ENCODE results near the gene HSD11B1L. TPM values are rescaled to one million over a fixed set of nuclear protein-coding genes. Genes with fewer than 3 reads are reported as not detected.

Gene HSD11B1L
- total RNA-seq, 1 donor from 2014 or later, result 4.0 TPM

DNA sequence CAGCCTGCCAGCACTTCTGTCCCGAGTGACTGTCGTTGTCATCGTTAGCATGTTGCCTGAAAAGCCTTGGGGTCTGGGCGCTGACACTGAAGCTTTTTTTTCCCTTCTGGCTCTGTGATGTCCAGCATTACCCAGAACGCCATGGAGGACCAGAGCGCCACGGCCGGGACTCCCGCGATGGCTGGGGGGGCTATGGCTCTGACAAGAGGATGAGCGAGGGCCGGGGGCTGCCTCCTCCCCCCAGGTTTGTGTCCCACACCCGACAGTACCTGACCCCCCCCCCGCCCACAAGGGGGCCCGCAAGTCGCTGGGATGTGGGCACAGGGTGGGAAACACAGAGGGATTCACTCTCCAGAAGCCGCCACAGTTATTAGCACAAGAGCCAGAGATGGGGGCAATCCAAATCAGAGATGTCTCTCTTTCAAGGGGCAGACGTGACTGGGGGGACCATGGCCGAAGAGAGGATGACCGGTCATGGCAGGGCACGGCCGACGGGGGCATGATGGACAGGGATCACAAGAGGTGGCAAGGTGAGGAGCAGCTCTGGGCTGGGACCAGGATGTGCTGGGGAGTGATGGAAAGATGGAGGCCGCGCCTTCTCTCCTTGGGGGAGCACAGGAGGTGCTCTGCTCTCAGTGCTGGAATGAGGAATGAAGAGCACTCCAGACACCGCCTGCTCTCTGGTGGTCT lies 13.8 kb upstream of the HSD11B1L start:
- no peak for DNase-seq (ENCODE audit: low spot score)

GRCh38 chr19:5667751-5668271 lies 13.0 kb upstream of the HSD11B1L start:
- DNase-seq (ENCODE audit: low spot score), result no peak

DNA sequence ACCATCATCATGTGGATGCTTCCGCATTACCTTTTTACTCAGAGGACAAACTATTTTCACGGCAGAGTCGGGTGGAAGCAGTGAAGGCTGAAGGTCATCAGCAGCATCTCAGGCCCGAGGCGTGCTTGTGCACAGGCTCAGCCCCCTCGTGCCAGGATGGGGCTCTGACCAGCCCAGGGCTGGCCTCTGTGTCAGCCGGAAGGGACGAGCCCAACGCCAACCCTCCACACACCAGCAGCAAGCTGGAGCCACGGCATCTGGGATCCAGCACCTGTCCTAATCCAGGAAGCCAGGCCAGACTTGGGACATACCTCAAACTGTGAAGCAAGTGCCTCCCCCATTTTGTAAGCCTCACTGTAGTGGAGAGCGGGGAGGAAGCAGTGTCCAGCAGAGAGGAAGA lies 11.6 kb upstream of the HSD11B1L start:
- no peak for DNase-seq (ENCODE audit: low spot score)

- no peak for DNase-seq (ENCODE audit: low spot score)
Observed at GRCh38 chr19:5671600-5671999, 9.2 kb upstream of the HSD11B1L start.

DNA sequence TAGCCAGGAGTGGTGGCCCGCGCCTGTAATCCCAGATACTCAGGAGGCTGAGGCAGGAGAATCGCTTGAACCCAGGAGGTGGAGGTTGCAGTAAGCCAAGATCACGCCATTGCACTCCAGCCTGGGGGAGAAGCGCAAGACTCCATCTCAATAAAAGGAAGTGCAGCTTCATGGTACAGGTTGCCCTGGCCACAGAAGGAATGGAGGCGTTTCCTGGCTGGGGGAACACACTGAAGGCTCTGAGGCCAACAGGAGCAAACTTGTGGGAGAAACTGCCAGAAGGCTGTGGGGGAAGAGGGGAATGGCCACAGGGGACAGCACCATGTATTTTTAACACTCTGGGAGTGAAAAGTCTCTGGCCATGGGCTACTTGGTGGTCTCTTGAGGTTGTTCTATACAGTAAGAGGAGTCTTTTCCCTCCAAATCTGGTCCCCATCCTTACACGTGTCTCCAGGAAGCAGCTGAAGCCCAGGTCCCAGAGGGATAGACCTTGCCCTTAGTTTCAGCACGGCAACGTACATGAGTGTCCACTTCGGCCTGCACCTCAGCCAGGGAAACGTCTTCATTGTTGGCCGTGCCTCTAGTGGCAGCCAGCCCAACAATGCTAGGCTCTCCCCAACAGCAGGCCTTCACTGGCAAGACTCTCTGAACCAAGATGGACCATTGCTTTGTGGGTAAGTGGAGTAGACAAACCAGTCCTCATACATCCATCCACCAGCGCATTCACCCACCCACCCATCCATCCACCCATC lies 7.9 kb upstream of the HSD11B1L start:
- no peak for DNase-seq (ENCODE audit: low spot score)

- no peak for DNase-seq (ENCODE audit: low spot score)
Observed at GRCh38 chr19:5673752-5674151, 7.1 kb upstream of the HSD11B1L start.

DNA sequence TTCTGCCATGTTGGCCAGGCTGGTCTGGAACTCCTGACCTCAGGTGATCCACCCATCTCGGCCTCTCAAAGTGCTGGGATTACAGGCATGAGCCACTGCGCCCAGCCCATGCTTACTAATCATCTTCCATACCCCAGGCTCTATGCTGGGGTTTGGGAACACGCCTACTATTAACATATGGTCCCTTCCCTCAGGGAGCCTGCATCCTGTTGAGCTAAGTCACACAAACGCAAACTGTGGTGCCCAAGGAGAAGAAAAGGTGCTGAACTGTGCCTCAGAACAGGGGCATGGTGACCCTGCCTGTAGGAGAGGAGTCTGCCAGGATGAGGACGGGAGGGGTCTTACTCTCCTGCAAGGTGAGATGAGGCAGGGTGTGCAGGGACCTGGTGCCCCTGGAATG lies 6.1 kb upstream of the HSD11B1L start:
- no peak for DNase-seq (ENCODE audit: low spot score)

DNA sequence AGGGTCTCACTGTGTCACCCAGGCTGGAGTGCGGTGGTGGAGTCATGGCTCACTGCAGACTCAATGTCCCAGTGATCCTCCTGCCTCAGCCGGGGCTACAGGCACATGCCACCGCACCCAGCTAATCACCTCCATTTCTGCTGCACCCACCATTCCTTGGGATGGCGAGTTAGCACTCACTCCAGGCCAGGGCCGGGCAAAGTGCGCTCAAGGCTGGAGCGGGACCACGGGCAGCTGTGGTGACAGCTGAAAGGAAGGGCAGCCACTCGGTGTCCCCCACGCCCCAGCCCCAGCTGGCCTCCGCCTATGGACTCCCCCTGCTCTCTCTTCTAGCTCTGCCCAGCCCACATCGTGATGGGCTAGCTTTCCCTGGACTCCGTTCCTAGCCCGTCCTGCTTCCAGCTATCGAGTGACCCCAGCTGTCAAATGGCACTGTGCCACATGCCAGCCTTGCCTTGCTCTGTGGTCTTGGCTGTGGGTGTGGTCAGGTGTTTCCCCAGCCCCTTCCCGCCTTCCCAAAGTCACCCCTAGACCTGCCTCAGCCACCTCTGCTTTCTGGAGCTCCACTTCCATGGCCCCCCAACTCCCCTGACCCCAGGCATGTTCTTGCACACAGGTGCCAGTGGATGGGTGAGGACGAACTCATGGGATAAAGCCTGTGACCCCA lies 4.6 kb upstream of the HSD11B1L start:
- DNase-seq (ENCODE audit: low spot score), result no peak

GRCh38 chr19:5676772-5677105 lies 4.1 kb upstream of the HSD11B1L start:
- DNase-seq (ENCODE audit: low spot score), result no peak

DNA sequence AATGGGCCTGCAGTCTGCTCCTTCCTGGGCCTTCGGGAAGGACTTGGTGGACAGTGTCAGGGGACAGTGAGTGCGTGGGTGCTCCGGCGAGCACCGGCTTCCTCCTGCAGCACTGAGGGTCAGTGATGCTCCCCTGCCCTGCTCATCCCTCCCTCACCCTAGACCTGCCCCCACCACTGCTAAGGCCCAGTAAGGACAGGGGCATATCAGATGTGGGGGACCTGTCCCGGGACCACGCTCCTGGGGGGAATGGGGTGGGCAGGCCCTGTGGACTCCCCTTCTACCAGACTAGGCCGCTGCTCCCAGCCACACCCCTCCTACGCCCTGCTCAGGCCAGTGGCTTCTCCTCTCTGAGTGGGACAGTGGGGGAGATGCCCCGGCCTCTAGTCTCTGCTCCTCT lies 3.7 kb upstream of the HSD11B1L start:
- DNase-seq (ENCODE audit: low spot score), result no peak

- no peak for DNase-seq (ENCODE audit: low spot score)
Observed at GRCh38 chr19:5677580-5677979, 3.2 kb upstream of the HSD11B1L start.

DNA sequence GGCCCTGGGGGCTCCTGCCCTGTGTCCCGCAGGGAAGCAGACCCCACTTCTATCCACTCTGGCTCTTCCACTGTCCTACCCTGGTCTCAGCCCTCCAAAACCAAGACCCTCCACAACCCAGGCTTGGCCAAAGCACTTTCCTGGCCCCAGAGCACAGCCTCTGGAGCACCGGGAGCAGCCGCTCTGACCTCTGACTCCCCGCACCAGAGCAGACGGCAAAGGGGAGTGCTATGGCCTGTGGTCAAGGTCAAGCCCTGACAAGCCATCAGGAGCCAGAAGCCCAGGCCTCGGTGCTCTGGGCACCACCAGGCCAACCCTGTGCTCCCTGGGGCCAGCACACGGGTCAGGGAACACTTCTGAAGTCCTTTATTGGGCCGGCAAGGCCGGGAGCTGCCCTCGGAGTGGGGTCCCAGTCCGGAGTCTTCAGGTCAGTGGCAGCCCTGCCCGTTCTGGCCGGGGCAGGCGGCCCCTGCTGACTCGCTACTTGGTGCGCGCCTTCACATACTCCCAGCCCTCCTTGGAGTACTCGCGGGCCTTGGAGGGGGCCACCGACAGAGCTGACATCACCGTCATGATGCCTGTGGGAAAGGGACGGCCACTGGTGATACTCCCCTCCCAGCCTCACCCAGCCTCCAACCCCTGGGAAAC lies 2.6 kb upstream of the HSD11B1L start:
- no peak for DNase-seq (ENCODE audit: low spot score)

GRCh38 chr19:5679289-5680083 lies 1.3 kb upstream of the HSD11B1L start:
- no peak for DNase-seq (ENCODE audit: low spot score)

DNA sequence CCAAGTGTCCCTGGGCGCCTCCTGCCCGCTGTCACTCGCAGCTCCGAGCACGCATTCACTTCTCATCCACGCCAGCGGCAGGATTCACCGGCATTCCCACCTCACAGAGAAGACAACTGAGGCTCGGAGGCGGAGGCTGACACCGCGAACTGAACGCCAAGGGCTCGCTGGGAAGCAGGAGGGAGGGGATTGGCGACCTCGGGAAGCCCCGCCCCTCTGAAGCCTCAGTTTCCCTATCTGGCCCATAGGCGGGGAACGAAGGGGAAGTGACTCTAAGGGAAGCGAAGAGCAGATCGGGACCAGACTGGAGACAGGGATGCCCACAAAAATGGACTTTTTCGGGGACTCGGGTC lies 767 bp upstream of the HSD11B1L start:
- no peak for DNase-seq (ENCODE audit: low spot score)

DNA sequence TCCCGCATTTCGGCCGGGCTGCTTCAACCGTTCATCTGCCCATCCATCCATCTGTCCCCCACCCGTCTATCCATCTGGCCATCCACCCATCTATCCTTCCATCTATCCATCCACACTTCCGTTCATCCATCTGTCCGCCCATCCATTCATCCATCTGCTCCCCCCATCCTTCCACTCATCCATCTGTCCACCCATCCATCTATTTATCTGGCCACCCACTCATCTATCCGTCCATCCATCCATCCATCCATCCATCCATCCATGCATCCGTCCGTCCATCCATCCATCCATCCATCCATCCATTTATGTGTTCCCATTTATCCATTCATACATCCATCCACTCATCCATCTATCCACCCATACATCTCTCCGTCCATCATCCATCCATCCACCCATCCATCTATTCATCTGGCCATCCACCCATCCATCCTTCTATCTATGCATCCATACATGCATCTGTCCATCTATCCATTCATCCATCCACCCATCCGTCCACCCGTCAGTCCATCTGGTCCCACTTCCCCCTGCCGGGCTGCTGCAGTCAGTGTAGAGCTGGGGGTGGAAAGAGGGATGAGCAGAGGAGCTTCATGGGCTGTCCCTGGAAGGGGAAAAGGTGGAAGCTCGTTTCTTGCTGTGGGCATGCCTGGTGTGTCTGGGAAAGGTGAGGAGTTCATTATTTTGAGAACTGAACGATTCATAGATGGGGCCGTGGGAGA lies 722 bp downstream of the HSD11B1L start:
- DNase-seq (ENCODE audit: low spot score), result no peak

- no peak for DNase-seq (ENCODE audit: low spot score)
Observed at GRCh38 chr19:5682107-5682482, 1.3 kb downstream of the HSD11B1L start.

DNA sequence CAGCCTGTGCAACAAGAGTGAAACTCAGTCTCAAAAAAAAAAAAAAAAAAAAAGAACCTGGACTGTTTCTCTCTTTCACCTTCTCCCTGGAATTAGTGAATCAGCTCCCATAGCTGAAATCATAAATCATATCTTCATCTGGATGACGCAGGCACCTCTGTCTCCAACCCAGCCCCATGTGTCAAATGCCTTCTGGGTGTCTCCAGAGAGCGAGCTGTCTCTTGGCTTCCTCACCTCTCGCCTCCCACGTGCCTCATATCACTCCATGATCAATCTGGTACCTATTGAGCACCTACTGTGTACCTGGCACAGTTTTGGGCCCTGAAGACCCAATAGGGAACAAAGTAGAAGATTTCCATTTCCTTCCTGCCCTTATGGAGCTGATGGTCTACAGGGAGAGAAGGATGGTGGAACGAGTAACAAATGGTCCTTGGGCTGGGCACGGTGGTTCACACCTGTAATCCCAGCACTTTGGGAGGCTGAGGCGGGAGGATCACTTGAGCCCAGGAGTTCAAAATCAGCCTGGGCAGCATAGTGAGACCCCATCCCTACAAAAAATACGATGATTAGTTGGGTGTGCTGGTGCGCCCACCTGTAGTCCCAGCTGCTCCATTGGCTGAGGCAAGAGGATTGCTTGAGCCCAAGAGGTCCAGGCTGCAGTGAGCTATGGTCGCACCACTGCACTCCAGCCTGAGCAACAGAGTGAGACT lies 2.5 kb downstream of the HSD11B1L start:
- no peak for DNase-seq (ENCODE audit: low spot score)

- DNase-seq (ENCODE audit: low spot score), result peak; percentile 88
Observed at GRCh38 chr19:5684694-5685430, 4.0 kb downstream of the HSD11B1L start.

- no peak for DNase-seq (ENCODE audit: low spot score)
Observed at GRCh38 chr19:5686326-5686646, 5.5 kb downstream of the HSD11B1L start.

Data from mesenteric fat pad (tissue), 1 donor.